HG02852 (cell line): ENCODE measurements around the gene CDK2AP2.
"Not testable (repeated sequence)": the region's sequence is repeated elsewhere in the genome, so short reads cannot be mapped to it uniquely, and the experiment has no call there.

Experiments
- ATAC-seq: cut with Tn5 transposase; IDR thresholded peaks from one replicate; pipeline ENCODE4 v1.9.1; 2021; ENCODE audit warnings: mild to moderate bottlenecking, moderate library complexity; ENCODE audit not compliant: unreplicated experiment

Gene CDK2AP2

GRCh38 chr11:67491276-67492068, 16.5 kb downstream of the CDK2AP2 start:
- ATAC-seq = no peak

GRCh38 chr11:67490727-67491065, 17.3 kb downstream of the CDK2AP2 start:
- ATAC-seq = no peak

GRCh38 chr11:67489885-67490726, 17.9 kb downstream of the CDK2AP2 start:
- no peak for ATAC-seq

GRCh38 chr11:67489203-67489884, 18.6 kb downstream of the CDK2AP2 start:
- no peak for ATAC-seq

GRCh38 chr11:67486481-67487195, 21.3 kb downstream of the CDK2AP2 start:
- peak; percentile 36 for ATAC-seq

- not testable (repeated sequence) for ATAC-seq
Observed at GRCh38 chr11:67485873-67486361, 22.0 kb downstream of the CDK2AP2 start.

GRCh38 chr11:67484847-67485311, 23.1 kb downstream of the CDK2AP2 start:
- no peak for ATAC-seq

GRCh38 chr11:67483831-67484665, 23.9 kb downstream of the CDK2AP2 start:
- ATAC-seq = no peak

GRCh38 chr11:67482827-67483798, 24.8 kb downstream of the CDK2AP2 start, which contains the start of gene AIP:
AIP (plus strand) TSS chr11:67483026; CDS start chr11:67483159, 133 bp downstream.
- ATAC-seq = peak; percentile 73

GRCh38 chr11:67482275-67482826, 25.6 kb downstream of the CDK2AP2 start:
- ATAC-seq = no peak

GRCh38 chr11:67477344-67478050, 30.5 kb downstream of the CDK2AP2 start:
- not testable (repeated sequence) for ATAC-seq

GRCh38 chr11:67476692-67477091, 31.3 kb downstream of the CDK2AP2 start:
- not testable (repeated sequence) for ATAC-seq

GRCh38 chr11:67472882-67473281, 35.1 kb downstream of the CDK2AP2 start:
- no peak for ATAC-seq

- no peak for ATAC-seq
Observed at GRCh38 chr11:67470337-67471002, 37.5 kb downstream of the CDK2AP2 start.

GRCh38 chr11:67469508-67469811, 38.5 kb downstream of the CDK2AP2 start:
- ATAC-seq = no peak

- ATAC-seq = peak; percentile 68
Observed at GRCh38 chr11:67468759-67469507, 39.0 kb downstream of the CDK2AP2 start, which contains the start of gene TMEM134. TMEM134 (minus strand) TSS chr11:67469251; CDS start chr11:67469192, 59 bp downstream.
